Prostate gland (tissue), 2 donors: ENCODE results near the gene GPR171.

Experiments
- CTCF ChIP-seq, 4 experiments: fragments of 200-600 bp in 2 of 4; fragments of 450-650 bp in 2 of 4; sonication (generic) in 2 of 4; IDR thresholded peaks; 1 replicate in 3 of 4; 2 replicates in 1 of 4; pipeline ENCODE4 v1.5.1; 2016 to 2019; ENCODE audit warnings: antibody characterized with exemption in 4 of 4, mild to moderate bottlenecking in 2 of 4, moderate library complexity in 2 of 4
- POLR2A ChIP-seq: fragments of 450-650 bp; IDR thresholded peaks from one replicate; pipeline ENCODE4 v1.6.1; 2016; ENCODE audit warnings: antibody characterized with exemption, mild to moderate bottlenecking

- TF ChIP-seq CTCF (IDR thresholded peaks at IDR 0.05) (no peak), POLR2A (no peak)
Observed at GRCh38 chr3:151219056-151219455, 16.0 kb upstream of the GPR171 start.
